Fibroblast of gingiva (primary cell): ENCODE measurements around the gene HSPA14.
"Not testable (repeated sequence)": the region's sequence is repeated elsewhere in the genome, so short reads cannot be mapped to it uniquely, and the experiment has no call there.

ENCODE experiments used
- DNase-seq: peaks from one replicate; pipeline ENCODE4 v3.0.0-alpha.2; 2011; ENCODE audit warnings: low read depth

The HSPA14 gene, protein sequence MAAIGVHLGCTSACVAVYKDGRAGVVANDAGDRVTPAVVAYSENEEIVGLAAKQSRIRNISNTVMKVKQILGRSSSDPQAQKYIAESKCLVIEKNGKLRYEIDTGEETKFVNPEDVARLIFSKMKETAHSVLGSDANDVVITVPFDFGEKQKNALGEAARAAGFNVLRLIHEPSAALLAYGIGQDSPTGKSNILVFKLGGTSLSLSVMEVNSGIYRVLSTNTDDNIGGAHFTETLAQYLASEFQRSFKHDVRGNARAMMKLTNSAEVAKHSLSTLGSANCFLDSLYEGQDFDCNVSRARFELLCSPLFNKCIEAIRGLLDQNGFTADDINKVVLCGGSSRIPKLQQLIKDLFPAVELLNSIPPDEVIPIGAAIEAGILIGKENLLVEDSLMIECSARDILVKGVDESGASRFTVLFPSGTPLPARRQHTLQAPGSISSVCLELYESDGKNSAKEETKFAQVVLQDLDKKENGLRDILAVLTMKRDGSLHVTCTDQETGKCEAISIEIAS

DNA sequence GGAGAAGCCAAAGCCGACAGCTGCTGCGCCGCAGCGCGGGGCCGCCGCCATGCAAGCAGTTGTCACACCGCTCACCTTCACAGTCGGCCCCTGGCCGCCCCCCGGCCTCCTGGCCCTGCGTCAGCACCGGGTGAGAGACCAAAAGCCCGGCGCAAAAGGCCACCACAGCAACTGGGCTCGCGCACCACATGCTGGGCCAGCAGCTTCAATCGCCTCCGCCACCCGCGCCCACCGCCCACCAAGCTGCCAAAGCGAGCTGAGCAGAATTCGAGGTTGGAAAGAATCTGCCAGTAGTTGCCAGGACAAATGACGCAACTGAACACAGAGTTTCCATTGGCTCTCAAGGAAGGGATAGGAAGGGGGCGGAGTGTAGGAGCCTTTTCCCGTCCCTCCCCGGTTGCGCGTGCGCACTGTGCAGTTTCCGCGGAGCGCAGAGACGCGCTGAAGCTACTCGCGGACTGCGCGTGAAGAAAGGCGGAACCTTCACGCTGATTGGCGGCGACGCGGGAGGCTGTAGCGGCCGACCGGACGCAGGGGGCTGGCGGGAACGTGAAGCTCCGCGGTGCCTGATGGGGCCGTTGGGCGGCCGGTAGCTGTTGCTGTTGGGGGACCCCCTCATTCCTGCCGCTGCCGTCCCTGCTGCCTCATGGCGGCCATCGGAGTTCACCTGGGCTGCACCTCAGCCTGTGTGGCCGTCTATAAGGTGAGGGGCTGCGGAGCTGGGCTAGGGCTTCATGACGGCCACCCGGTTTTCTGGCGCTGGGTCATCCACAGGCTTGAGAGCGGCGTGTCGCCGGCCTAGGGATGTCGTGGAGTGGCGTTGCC lies at the start of gene HSPA14, which contains the start of the genes CDNF and MSANTD7:
TSS of gene HSPA14 (plus strand) at position 550 of the 825 bp plus-strand sequence. CDS start at position 647, 97 bp downstream.
TSS of gene CDNF (minus strand) at position 281 of the 825 bp plus-strand sequence. CDS start at position 190, 91 bp downstream.
TSS of gene MSANTD7 (plus strand) at position 550 of the 825 bp plus-strand sequence. CDS start 3,979 bp downstream, outside the sequence.
- DNase-seq: peak; percentile 99

DNA sequence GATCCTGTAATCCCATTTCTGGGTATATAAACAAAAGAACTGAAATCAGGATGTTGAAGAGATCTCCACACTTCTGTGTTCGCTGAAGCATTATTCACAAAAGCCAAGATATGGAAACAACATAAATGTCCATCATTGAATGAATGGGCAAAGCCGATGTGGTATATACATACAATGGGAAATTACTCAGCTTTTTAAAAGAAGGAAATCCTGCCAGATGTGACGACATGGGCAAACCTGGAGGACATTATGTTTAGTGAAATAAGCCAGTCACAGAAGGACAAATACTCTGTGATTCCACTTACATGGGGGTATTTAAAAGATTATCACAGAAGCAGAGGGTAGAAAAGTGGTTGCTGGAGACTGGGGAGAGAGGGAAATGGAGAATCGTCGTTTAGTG lies 39.5 kb upstream of the HSPA14 start:
- DNase-seq: no peak

DNA sequence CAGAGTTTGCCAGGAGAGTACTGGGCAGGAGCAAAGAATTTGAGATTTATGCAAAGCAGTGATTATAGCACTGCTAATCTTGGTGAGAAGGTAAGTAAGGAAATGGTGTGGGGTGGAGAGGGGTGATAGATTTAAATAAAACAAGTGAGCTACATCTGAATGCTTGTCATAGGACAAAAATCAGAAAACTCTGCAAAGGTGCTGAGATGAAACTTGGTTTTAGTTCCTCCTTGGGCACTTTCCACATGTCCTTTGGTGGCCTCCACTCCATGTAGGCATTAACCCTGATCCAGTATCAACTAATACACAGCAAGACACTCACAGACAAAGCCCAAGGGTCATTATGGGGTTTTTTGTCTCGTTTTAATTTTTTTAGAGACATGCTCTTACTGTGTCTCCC lies 37.7 kb upstream of the HSPA14 start:
- DNase-seq: no peak

DNA sequence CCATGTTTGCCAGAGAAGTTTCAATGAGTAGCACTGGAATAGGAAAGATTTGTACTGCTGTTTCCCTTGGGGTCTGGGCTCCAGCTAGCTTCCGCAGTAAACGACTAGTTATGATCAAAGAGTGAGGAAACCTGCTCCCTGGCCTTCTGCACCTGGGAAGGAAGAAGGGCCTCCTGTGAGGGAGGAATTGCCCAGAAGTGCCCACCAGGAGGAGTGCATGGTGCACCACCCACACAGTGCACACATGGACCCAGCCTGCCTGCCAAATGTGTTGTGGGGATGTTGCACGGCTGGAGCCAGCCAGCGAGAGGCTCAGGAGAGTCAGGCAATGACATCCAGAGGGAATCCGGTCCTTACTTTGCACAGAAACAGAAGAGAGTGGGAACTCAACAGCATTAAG lies 36.4 kb upstream of the HSPA14 start:
- DNase-seq: no peak

DNA sequence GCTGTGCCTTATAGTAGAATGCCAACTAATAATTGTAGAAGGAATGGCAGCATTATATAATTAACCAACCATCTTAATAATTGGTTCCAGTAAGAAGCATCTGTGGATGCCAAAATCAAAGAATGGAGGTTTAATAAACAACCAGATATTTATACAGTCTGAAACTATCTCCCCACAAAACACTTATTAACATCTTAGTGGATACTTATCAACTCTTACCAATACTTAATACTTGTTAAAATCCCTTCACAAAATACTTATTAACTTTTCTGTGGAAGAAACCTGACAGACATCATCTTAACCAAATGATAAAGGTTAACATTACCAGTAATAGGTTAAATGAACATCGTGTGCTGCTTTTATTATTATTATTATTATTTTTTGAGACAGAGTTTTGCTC lies 34.3 kb upstream of the HSPA14 start:
- no peak for DNase-seq

DNA sequence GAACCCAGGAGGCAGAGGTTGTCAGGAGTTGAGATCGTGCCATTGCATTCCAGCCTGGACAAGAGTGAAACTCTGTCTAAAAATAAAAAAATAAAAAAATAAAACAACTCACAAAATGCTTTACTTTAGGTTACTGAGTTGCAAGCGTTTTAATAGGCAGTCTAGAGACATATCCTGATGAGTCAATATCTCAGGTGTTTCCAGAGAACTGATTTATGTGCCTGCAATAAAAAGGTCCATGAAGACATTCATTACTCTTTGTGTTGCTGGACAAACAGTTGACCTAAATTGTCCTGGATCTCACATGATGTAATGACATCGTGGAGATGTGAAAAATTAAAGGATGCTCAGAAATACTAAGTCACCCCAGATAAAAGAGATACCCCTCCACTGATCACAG lies 31.8 kb upstream of the HSPA14 start:
- no peak for DNase-seq

DNA sequence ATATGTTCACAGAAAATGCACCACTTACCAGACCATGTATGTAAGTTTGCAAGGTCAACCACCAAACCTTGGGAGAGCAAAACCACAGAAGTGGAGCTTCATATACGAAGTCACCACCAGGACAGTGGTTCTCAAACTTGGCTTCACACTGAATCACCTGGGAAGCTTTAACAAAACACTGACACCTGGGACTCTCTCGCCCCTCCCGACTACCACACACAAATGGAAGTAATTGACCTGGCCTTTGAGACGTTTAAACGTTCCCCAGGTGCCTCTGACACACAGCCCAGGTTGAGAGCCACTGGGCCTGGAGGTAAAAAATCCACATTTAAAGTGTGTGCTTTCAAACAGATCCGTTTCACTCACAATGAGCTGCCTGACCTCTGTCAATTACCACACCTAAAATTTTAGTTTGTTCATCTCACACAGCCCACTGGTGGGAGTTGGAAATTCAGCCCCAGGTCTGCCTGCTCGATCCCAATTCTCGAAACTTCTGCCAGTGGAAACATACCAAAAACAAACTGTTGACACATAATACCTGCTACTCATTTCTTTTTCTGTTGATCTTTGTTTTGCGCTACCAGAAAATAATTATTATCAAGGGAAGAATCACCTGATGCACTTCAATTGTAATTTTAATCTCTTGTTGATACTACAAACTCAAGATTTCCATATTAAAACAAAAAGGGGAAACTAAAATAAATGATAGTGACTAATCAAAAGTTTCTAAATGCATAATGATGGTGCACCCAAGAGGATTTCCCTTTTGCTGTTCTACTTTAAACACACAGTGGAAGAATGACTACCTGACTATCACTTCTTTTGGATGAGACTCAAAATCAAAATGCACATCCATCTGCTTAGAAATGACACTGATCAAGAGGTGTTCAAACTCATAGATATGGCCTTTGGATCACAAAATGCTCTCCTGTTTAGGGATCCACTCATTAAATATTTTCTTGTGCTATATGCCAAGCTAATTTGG lies 26.8 kb upstream of the HSPA14 start:
- no peak for DNase-seq

DNA sequence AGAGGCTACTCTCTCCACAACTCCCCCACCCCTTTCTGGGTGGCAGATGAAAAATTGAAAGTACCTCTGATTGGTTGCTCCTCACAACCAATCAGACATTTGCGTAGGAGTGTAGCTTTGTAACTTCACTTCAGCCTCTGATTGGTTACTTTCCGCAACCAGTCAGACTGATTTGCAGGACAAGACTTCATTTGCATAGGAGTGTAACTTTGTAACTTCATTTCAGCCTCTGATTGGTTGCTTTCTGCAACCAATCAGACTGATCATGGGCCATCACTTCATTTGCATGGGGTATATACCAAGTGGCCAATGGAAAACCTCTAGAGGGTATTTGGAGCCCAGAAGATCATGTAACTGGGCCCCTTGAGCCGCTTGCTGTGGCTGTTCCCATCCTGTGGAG lies 25.8 kb upstream of the HSPA14 start:
- DNase-seq: peak; percentile 43

DNA sequence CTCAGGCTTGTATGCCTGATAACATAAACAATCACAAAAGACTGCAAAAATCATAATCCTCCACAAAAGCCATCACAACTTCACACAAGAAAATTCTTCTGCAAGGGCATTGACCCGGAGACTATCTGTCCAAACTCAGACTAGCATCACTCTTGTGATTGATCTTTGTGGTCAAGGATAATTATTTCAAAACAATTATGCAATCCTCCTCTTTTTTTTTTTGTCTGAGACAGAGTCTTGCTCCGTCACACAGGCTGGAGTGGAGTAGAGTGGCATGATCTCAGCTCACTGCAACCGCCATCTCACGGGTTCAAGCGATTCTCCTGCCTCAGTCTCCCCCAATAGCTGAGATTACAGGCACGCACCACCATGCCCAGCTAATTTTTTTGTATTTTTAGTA lies 22.4 kb upstream of the HSPA14 start:
- no peak for DNase-seq

DNA sequence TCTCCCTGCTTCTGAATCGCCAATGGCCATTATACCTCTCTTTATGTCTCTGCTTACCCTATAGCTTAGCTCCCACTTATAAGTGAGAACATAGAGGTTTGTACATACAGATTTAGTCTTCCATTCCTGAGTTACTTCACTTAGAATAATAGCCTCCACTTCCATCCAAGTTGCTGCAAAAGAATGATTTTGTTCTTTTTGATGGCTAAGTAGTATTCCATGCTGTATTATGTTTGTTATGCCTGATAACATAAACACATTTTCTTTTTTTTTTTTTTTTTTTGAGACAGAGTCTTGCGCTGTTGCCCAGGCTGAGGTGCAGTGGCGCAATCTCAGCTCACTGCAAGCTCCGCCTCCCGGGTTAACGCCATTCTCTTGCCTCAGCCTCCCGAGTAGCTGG lies 21.4 kb upstream of the HSPA14 start:
- not testable (repeated sequence) for DNase-seq

DNA sequence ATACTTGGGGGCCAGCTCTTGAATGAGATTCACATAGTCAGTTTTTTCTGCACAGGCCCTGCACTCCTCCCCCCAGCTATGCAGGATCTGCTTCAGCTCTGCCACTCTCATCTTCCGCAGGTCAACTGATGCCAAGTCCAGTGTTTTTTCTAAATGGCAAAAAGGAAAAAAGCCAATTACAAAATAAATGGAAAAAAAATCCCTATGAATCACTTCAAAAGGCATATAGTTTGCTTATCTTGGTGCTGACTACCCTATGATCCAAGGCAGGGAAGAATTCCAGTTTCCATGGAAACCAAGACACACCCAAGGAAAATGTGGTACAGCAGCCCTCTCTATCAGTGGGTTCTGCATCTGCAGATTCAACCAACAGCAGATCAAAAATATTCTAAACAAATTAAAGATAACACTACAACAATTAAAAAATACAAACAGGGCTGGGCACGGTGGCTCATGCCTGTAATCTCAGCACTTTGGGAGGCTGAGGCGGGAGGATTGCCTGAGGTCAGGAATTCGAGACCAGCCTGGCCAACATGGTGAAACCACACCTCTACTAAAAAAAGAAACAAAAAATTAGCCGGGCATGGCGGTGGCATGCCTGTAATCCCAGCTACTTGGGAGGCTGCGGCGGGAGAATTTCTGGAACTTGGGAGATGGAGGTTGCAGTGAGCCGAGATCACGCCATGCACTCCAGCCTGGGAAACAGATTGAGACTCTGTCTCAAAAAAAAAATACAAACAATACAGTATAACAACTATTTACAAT lies 17.9 kb upstream of the HSPA14 start:
- peak; percentile 90 for DNase-seq

DNA sequence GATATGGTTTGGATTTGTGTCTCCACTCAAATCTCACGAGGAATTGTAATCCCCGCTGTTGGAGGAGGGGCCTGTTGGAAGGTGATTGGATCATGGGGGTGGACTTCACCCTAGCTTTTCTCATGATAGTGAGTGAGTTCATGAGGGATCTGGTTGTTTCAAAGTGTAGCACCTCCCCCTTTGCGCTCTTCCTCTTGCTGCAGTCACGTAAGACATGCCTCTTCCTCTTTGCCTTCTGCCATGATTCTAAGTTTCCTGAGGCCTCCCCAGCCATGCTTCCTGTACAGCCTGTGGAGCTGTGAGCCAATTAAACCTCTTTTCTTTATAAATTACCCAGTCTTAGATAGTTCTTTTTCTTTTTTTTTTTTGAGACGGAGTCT lies 17.3 kb upstream of the HSPA14 start:
- DNase-seq: no peak

DNA sequence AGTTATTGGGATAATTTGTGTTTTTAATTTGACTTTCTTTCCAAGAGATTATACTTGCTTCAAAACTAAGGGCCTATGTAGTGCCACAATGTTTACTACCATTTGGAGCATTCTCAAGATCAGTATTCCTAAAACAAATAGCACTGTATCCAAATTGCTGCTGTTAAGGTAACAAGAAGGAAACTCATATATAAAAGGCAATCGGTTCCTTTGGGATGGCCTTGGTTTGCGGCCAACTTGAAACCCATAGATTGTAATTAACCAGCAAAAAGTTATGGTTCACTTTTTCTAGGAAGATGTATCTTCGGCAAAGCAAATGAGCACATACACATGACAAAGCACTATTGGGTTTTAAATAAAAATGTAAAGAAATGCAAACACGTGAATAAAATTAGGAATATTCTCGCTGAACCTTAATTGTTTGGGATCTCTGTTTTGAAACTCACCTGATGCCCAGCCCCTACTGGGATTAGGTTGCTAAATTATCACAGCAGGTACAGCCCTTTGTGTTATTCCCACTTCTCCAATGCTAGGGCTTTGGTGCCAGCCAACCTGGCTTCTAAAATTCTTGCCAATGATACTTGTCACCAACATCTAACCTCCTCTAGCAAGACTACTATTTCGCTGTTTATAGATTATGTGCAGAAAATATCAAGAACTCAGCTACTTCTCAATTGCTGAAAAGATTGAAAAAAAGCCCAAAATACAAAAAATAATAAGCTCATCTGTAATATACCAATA lies 16.3 kb upstream of the HSPA14 start:
- no peak for DNase-seq

DNA sequence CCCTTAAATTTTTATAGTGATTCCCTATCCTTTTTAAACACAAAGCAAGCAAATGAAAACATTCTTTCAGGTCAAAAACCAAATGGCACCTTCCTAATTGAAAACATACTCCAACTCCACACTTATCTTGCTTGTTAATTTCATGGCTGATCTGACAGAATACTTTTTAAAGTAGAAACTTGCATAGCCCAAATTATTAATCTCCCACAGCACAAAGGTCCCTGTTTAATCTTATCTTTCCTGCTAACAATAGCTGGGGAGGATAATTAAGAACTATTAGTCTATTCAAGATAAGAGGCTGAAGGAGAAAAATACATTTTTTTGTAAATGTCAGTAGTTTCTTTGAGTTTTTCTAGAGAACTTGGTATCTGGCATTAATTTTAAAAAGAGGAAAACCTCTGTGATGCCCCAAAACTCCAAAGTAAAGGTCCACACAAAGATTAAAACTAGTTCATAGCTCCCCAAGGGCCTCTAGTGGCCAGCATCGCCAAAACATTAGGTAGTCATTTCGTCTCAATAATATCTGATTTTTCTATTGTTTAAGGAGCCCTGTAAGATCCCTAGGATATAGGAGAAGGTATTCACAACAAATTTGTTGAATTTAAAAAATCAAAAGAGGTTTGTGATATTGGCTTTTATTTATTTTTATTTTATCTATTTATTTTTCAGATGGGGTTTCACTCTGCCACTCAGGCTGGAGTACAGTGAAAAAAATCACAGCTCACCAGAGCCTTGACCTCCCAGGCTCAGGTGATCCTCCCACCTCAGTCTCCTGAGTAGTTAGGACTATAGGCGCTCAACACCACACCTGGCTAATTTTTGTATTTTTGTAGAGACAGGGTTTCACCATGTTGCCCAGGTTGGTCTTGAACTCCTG lies 15.0 kb upstream of the HSPA14 start:
- DNase-seq: peak; percentile 42

DNA sequence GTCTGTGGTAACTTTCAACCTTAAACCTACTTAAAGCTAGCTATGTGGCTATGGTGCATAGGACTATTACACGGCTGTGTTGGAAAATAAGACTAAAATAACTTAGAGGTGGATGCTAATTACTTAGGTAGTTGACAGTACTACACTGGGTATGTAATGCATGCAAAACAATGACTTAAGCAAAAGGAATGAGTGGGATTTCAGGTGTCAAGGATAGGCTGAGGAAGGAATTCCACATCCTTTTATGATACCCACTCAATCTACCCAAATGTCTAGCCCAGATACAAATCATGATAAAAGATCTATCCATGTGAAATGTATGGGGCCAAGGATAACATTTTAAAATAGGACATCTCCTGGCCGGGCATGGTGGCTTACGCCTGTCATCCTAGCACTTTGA lies 14.1 kb upstream of the HSPA14 start:
- DNase-seq: no peak

DNA sequence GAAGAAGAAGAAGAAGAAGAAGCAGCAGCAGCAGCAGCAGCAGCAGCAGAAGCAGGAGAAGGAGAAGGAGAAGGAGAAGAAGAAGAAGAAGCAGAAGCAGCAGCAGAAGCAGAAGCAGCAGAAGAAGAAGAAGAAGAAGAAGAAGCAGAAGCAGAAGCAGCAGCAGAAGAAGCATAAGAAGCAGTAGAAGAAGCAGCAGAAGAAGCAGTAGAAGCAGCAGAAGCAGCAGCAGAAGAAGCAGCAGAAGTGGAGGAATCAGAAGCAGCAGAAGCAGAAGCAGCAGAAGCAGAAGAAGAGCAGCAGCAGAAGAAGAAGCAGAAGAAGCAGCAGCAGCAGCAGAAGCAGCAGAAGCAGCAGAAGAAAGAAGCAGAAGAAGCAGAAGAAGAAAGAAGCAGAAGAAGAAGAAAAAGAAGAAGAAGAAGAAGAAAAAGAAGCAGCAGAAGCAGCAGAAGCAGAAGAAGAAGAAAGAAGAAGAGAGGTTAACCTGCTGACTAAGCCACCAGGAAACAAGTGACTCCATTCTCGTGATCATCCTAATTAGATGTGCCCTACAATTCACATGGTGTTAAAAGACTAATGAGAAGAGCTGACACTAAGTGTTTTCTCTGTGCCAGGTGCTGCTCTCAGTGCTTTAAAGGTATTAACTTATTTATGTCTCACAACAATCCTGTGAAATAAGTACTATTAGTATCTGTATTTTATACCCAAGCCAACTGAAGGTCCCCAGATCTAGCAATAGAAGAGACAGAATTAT lies 11.9 kb upstream of the HSPA14 start:
- no peak for DNase-seq

DNA sequence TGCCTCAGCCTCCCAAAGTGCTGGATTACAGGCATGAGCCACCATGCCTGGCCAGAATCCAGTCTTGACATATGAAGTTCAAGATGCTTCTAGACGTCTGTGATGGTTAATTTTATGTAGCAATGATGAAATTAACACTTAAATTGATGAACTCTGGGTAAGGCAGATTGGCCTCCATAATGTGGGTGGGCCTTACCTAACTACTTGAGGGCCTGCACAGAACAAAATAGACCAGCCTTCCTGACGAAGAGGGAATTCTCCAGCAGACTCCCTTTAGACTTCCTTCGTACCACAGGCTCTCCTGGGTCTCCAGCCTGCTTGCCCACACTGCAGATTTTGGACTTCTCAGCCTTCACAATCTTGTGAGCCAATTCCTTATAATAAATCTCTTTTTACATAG lies 5.0 kb upstream of the HSPA14 start:
- DNase-seq: no peak

DNA sequence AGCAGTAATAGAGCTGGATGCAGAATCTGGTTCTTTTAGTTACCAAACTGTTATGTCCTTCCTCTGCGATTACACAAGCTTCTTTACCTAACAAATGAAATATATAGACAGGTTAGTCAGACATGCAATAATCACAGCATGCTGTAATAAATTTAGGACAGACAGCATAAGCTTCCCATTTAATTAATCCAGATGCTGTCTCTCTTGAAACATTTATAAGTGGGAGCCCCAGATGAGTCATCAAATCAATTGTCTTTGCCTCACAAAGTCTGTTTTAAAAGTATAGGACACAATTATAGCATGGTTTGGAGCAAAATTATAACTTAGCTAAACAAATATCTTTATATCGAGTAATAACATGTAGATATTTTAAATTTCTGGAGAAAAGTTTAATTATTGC lies 1.9 kb upstream of the HSPA14 start:
- no peak for DNase-seq
